ENCODE measurements around the gene CHSY1.
"Not testable (repeated sequence)": the region's sequence is repeated elsewhere in the genome, so short reads cannot be mapped to it uniquely, and the experiment has no call there.

The CHSY1 gene, protein sequence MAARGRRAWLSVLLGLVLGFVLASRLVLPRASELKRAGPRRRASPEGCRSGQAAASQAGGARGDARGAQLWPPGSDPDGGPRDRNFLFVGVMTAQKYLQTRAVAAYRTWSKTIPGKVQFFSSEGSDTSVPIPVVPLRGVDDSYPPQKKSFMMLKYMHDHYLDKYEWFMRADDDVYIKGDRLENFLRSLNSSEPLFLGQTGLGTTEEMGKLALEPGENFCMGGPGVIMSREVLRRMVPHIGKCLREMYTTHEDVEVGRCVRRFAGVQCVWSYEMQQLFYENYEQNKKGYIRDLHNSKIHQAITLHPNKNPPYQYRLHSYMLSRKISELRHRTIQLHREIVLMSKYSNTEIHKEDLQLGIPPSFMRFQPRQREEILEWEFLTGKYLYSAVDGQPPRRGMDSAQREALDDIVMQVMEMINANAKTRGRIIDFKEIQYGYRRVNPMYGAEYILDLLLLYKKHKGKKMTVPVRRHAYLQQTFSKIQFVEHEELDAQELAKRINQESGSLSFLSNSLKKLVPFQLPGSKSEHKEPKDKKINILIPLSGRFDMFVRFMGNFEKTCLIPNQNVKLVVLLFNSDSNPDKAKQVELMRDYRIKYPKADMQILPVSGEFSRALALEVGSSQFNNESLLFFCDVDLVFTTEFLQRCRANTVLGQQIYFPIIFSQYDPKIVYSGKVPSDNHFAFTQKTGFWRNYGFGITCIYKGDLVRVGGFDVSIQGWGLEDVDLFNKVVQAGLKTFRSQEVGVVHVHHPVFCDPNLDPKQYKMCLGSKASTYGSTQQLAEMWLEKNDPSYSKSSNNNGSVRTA

GRCh38 chr15:101251830-101252820, at the start of gene CHSY1:
TSS of gene CHSY1 (minus strand) at chr15:101252048. CDS start at chr15:101251456, 592 bp downstream.
- peak; percentile 91 for DNase-seq
- no peaks in the 10 kb centered on the region for H3K27me3 Mint-ChIP-seq
- H3K9me3 Mint-ChIP-seq: no peaks in the 10 kb centered on the region
- H3K27ac Mint-ChIP-seq: peak within 1 kb of the TSS; percentile 95
- peak within 1 kb of the TSS; percentile 94 for H3K4me3 Mint-ChIP-seq
- peaks cover 65% of the 10 kb centered on the region for H3K4me1 Mint-ChIP-seq (ENCODE audit: low read depth)
- peaks cover 39% of the 10 kb centered on the region for H3K36me3 Mint-ChIP-seq (ENCODE audit: low read depth)

DNA sequence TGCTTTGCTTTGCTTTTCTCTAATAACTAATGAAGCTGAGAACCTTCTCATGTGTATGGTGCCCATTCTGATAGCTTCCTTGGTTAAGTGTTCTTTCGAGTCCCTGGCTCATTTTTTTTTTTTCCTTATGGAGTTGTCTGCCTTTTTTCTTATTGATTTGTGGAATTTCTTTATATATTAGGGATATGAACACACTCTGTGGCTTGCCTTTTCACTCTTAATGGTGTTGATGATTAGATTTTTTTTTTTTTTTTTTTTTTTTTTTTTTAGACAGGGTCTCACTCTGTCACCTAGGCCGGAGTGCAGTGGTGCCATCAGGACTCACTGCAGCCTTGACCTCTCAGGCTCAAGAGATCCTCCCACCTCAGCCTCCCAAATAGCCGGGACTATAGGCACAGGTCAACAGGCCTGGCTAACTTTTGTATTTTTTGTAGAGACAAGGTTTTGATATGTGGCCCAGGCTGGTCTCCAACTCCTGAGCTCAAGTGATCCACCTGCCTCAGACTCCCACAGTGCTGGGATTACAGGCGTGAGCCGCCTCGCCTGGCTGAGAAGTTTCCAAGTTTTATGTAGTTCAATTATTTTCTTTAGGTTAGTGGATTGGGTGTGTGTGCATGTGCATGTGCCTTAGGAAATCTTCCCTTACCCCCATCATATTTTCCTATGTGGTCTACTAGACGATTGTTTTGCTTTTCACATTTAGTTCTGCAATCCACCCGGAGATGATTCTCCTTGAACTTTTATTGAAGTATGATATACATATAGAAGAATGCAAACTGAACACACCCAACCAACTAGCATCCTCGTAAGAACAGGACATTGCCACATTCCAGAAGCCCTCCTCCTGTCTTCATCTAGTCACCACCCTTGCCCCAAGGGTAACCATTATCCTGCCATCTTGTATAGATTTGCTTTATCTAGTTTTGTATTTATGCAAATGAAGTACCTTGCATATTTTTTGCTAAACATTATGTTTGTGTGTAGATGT, 44.9 kb upstream of the CHSY1 start:
- Mint-ChIP-seq H3K4me3 (peak overlapping the region; percentile 95), H3K4me1 (ENCODE audit: low read depth) (peaks cover 32% of the 10 kb centered on the region), H3K9me3 (no peaks in the 10 kb centered on the region), H3K27ac (peak overlapping the region; percentile 92), H3K27me3 (no peaks in the 10 kb centered on the region), H3K36me3 (ENCODE audit: low read depth) (peaks cover 36% of the 10 kb centered on the region)
- no peak for DNase-seq

DNA sequence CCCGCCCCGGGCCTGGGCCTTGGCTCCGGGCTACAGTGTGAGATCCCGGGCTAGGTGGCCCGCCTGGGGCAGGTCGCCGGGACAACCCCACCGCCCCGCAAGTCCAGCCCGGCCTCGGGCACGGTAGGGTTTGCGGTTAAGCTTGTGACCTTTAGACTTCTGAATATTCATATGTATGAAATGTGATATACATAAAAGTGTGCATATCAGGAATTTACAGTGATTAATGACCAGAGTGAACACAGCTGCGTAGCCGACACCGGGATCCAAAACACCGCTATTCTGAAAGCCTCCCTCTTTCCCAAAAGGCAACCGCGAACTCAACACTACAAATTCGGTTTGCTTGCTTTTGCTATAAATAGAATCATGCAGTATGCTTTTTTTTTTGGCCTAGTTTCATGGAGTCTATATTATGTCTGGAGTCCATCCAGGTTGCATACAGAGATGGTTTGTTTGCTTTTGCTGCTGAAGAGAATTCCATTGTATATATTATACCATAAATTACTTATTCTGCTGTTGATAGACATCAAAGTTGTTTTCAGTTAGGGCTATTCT, 43.8 kb upstream of the CHSY1 start:
- Mint-ChIP-seq H3K27me3 (no peaks in the 10 kb centered on the region), H3K4me1 (ENCODE audit: low read depth) (peaks cover 40% of the 10 kb centered on the region)
- no peak for DNase-seq

GRCh38 chr15:101294731-101295606, 43.1 kb upstream of the CHSY1 start, which contains the start of gene SNRPA1:
TSS of gene SNRPA1 (minus strand) at chr15:101295248. CDS start at chr15:101295178, 70 bp downstream.
- peaks cover 46% of the 10 kb centered on the region for H3K4me1 Mint-ChIP-seq (ENCODE audit: low read depth)
- peaks cover 53% of the 10 kb centered on the region for H3K36me3 Mint-ChIP-seq (ENCODE audit: low read depth)
- no peaks in the 10 kb centered on the region for H3K9me3 Mint-ChIP-seq
- H3K27ac Mint-ChIP-seq: peak within 1 kb of the TSS; percentile 98
- no peaks in the 10 kb centered on the region for H3K27me3 Mint-ChIP-seq
- peak; percentile 98 for DNase-seq
- H3K4me3 Mint-ChIP-seq: peak within 1 kb of the TSS; percentile 95

More for the DNA sequence above, 43.8 kb upstream of the CHSY1 start:
- H3K27ac Mint-ChIP-seq: peak overlapping the region; percentile 98
- H3K4me3 Mint-ChIP-seq: peak overlapping the region; percentile 95
- H3K36me3 Mint-ChIP-seq (ENCODE audit: low read depth): peaks cover 46% of the 10 kb centered on the region
- no peaks in the 10 kb centered on the region for H3K9me3 Mint-ChIP-seq

GRCh38 chr15:101293122-101293521, 41.3 kb upstream of the CHSY1 start:
- peak overlapping the region; percentile 98 for H3K27ac Mint-ChIP-seq
- peak overlapping the region; percentile 95 for H3K4me3 Mint-ChIP-seq
- H3K4me1 Mint-ChIP-seq (ENCODE audit: low read depth): peaks cover 58% of the 10 kb centered on the region
- H3K27me3 Mint-ChIP-seq: no peaks in the 10 kb centered on the region
- H3K9me3 Mint-ChIP-seq: no peaks in the 10 kb centered on the region
- peaks cover 71% of the 10 kb centered on the region for H3K36me3 Mint-ChIP-seq (ENCODE audit: low read depth)
- DNase-seq: no peak

GRCh38 chr15:101288905-101289513, 37.2 kb upstream of the CHSY1 start:
- Mint-ChIP-seq H3K4me3 (no peak overlapping the region), H3K36me3 (ENCODE audit: low read depth) (peaks cover 97% of the 10 kb centered on the region), H3K27ac (peak overlapping the region; percentile 87), H3K27me3 (no peaks in the 10 kb centered on the region), H3K4me1 (ENCODE audit: low read depth) (peaks cover 62% of the 10 kb centered on the region), H3K9me3 (no peaks in the 10 kb centered on the region)
- DNase-seq: no peak

GRCh38 chr15:101287342-101287741, 35.5 kb upstream of the CHSY1 start:
- not testable (repeated sequence) for DNase-seq, H3K27me3 Mint-ChIP-seq, H3K4me3 Mint-ChIP-seq, H3K9me3 Mint-ChIP-seq
- peak overlapping the region; percentile 23 for H3K27ac Mint-ChIP-seq
- peaks cover 51% of the 10 kb centered on the region for H3K4me1 Mint-ChIP-seq (ENCODE audit: low read depth)
- H3K36me3 Mint-ChIP-seq (ENCODE audit: low read depth): peaks cover 99% of the 10 kb centered on the region

DNA sequence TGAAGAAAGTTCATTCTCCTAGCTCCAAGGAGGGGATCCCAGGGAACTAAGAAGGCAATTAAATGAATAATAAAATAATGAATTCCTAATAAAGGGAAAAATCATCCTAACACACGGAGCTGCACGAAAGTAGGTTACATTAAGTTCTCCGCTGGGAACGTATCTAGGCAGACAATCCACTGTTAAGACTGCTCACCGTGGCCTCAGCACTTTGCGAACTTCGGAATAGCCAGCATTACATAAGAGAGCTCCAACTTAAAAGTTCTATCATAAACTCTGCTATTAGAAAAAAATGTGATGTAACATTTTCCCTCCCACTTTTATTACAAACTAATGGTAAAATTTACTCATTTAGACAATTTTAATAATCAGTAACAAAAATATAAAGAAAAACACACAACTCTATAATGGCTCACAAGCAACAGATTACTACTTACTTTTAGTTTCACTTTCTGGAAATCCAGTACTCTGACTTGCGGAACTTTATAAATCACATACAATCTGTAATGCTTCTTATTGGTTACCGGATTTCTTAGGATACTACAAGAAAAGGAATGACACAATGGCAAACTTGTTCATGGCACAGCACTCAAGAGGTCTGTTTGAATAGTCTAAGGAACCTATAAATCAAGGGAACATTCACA, 34.7 kb upstream of the CHSY1 start:
- peaks cover 44% of the 10 kb centered on the region for H3K4me1 Mint-ChIP-seq (ENCODE audit: low read depth)
- H3K27ac Mint-ChIP-seq: peak overlapping the region; percentile 74
- DNase-seq: no peak
- H3K27me3 Mint-ChIP-seq: no peaks in the 10 kb centered on the region
- H3K9me3 Mint-ChIP-seq: no peaks in the 10 kb centered on the region
- no peak overlapping the region for H3K4me3 Mint-ChIP-seq
- H3K36me3 Mint-ChIP-seq (ENCODE audit: low read depth): peaks cover 99% of the 10 kb centered on the region

DNA sequence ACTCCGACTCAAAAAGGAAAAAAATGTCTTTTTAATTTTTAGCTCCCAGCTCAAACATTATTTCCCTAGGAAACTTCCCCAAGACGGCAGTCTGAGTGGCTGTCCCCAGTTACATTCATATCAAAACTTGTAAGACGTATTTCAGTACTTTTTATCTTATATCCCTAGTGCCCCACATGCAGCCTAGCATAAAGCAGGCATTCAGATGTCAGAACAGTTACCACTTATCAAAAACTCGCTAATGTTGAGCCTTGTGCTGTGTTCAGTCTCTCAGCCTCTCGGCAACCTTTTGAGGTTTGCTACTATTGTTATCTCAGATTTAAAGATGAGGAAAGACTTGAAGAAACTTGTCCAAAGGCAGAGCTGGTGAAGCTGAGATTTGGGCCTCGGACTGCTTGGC, 32.1 kb upstream of the CHSY1 start:
- H3K27ac Mint-ChIP-seq: peak overlapping the region; percentile 49
- no peak overlapping the region for H3K4me3 Mint-ChIP-seq
- H3K4me1 Mint-ChIP-seq (ENCODE audit: low read depth): peaks cover 26% of the 10 kb centered on the region
- no peak for DNase-seq
- H3K9me3 Mint-ChIP-seq: no peaks in the 10 kb centered on the region
- peaks cover 97% of the 10 kb centered on the region for H3K36me3 Mint-ChIP-seq (ENCODE audit: low read depth)
- no peaks in the 10 kb centered on the region for H3K27me3 Mint-ChIP-seq

- Mint-ChIP-seq H3K27me3 (no peaks in the 10 kb centered on the region), H3K4me3 (no peak overlapping the region), H3K9me3 (no peaks in the 10 kb centered on the region), H3K4me1 (ENCODE audit: low read depth) (peaks cover 34% of the 10 kb centered on the region), H3K36me3 (ENCODE audit: low read depth) (peaks cover 86% of the 10 kb centered on the region), H3K27ac (no peak overlapping the region)
- no peak for DNase-seq
These were observed 28.2 kb upstream of the CHSY1 start for GRCh38 chr15:101280007-101280406.

DNA sequence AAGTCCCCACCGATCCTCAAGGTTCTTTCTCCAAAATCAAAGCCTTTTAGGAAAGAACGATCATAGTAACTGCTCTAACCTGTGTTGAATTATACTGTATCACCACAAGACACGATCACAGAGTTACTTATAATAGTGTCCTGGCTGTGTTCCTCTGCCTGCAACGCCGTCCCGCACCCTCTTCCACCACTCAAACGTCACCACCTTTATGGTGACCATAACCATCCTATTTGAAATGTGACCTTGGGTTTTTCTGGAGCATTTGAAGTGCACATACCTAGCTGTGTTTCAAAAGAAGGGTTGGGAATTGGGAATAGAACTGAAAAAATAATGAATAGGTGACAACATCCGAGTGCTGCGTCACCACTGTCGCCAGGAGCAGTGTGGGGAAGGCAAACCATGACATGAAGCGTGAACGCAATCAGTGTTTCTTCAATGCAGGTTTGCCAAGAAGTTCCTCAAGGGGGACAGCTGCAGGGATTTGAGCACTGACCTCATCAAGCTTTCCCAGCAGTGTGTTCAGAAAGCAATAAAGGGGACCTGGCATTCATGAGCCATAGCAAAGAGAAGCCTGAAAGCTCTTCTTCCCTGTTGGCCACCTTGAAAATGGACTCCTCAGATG, 26.2 kb upstream of the CHSY1 start:
- peaks cover 86% of the 10 kb centered on the region for H3K36me3 Mint-ChIP-seq (ENCODE audit: low read depth)
- H3K4me3 Mint-ChIP-seq: peak overlapping the region; percentile 92
- no peaks in the 10 kb centered on the region for H3K27me3 Mint-ChIP-seq
- H3K4me1 Mint-ChIP-seq (ENCODE audit: low read depth): peaks cover 37% of the 10 kb centered on the region
- peak overlapping the region; percentile 87 for H3K27ac Mint-ChIP-seq
- DNase-seq: no peak
- no peaks in the 10 kb centered on the region for H3K9me3 Mint-ChIP-seq

Measured in activated T-cell treated with anti-CD3 and anti-CD28 coated beads, Interleukin-2, amount 50 U/mL, for 24 hours (primary cell).